Gastrocnemius medialis (tissue), 4 donors: ENCODE results near the gene ST6GALNAC3. TPM values are rescaled to one million over a fixed set of nuclear protein-coding genes. Genes with fewer than 3 reads are reported as not detected.

ENCODE experiments used
- ATAC-seq, 2 donors: fragments of 150-250 bp; one replicate each; pipeline ENCODE4 v1.9.1; 2016
- DNase-seq, 2 donors: peaks; one replicate each; pipeline ENCODE4 v3.0.0-alpha.2; 2019
- H3K27ac ChIP-seq, 4 donors: fragments of 200-600 bp; sonication (generic); 1 replicate in 1 of 4; 2 replicates in 3 of 4; pipeline ENCODE4 v1.5.1; 2016 to 2018; ENCODE audit warnings: mild to moderate bottlenecking in 2 of 4, moderate library complexity in 1 of 4
- H3K27me3 ChIP-seq, 3 donors: fragments of 200-600 bp; sonication (generic) in 2 of 3; 1 replicate in 1 of 3; 2 replicates in 2 of 3; pipeline versions ENCODE4 v1.5.1 to v1.6.0; 2016 to 2019; ENCODE audit warnings: mild to moderate bottlenecking in 1 of 3, moderate library complexity in 1 of 3
- H3K36me3 ChIP-seq, 2 donors: fragments of 200-600 bp; sonication (generic) in 1 of 2; one replicate each; pipeline ENCODE4 v1.5.1; 2017 to 2018
- H3K4me1 ChIP-seq, 2 donors: fragments of 200-600 bp; sonication (generic) in 1 of 2; one replicate each; pipeline ENCODE4 v1.5.1; 2016 to 2017; ENCODE audit warnings: mild to moderate bottlenecking in 2 of 2
- H3K4me3 ChIP-seq, 4 donors: fragments of 200-600 bp; sonication (generic) in 3 of 4; 1 replicate in 1 of 4; 2 replicates in 3 of 4; pipeline ENCODE4 v1.5.1; 2016 to 2019; ENCODE audit warnings: mild to moderate bottlenecking in 2 of 4
- H3K9me3 ChIP-seq, 3 donors: fragments of 200-600 bp; sonication (generic) in 2 of 3; 1 replicate in 1 of 3; 2 replicates in 2 of 3; pipeline ENCODE4 v1.5.1; 2016 to 2019
- POLR2A ChIP-seq, 2 donors: fragments of 450-650 bp; IDR thresholded peaks; one replicate each; pipeline ENCODE4 v1.6.1; 2017; ENCODE audit warnings: antibody characterized with exemption in 2 of 2, mild to moderate bottlenecking in 2 of 2, moderate library complexity in 2 of 2
- in situ Hi-C, 4 donors: fragments of 200-750 bp; cut with MboI; loops; one replicate each; pipeline versions ENCODE4 v1.15.0 to v1.8.0; 2017; ENCODE audit warnings: low sequenced_read_pairs in 4 of 4
- intact Hi-C: fragments of 100-400 bp; cut with DNase I; formaldehyde crosslinking; loops from one replicate; pipeline ENCODE4 v1.15.1; 2023; ENCODE audit warnings: low total_unique reads
- total RNA-seq, 4 donors: library from RNA; depleted of rRNA; stranded (reverse); fragments of >200 nt; gene quantifications; one replicate each; pipeline versions ENCODE4 v1.1.0 to v1.2.3, GENCODE V29; 2016
- TF ChIP-seq, protein P1 (sequence below), 5 experiments: fragments of 450-650 bp in 3 of 5; fragments of 200-600 bp in 2 of 5; sonication (generic) in 2 of 5; IDR thresholded peaks in 4 of 5; conservative IDR thresholded peaks in 1 of 5; 1 replicate in 4 of 5; 2 replicates in 1 of 5; pipeline ENCODE4 v1.5.1; 2016 to 2019; ENCODE audit warnings: antibody characterized with exemption in 5 of 5, mild to moderate bottlenecking in 3 of 5, moderate library complexity in 3 of 5

ST6GALNAC3 gene
- total RNA-seq, 4 donors from 2014 or later: 1.7 to 3.9 (median 2.8) TPM

DNA sequence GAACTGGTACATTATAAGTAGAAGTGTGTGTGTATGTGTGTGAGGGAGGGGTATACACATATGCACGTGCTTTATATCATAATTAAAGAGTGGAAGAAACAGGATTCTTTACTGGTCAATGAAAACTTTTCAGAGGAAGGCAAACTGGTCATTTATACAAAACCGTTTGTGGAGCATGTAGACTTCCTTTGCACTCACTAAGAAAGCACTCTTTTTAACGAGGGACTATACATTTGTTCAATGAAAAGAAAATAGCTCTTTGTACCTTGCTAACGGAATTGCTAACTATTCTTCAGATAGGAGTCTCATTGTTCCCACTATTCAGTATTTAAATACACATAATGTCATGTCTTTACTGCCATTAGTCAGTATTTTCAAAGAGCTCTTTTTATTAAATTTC is 219.3 kb downstream of the ST6GALNAC3 start:
- TF ChIP-seq, protein P1, sequence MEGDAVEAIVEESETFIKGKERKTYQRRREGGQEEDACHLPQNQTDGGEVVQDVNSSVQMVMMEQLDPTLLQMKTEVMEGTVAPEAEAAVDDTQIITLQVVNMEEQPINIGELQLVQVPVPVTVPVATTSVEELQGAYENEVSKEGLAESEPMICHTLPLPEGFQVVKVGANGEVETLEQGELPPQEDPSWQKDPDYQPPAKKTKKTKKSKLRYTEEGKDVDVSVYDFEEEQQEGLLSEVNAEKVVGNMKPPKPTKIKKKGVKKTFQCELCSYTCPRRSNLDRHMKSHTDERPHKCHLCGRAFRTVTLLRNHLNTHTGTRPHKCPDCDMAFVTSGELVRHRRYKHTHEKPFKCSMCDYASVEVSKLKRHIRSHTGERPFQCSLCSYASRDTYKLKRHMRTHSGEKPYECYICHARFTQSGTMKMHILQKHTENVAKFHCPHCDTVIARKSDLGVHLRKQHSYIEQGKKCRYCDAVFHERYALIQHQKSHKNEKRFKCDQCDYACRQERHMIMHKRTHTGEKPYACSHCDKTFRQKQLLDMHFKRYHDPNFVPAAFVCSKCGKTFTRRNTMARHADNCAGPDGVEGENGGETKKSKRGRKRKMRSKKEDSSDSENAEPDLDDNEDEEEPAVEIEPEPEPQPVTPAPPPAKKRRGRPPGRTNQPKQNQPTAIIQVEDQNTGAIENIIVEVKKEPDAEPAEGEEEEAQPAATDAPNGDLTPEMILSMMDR (IDR thresholded peaks at IDR 0.05 in 4 of 5, conservative IDR thresholded peaks at IDR 0.05 in 1 of 5): no peak
- TF ChIP-seq POLR2A (IDR thresholded peaks at IDR 0.05): no peak
- H3K4me3 ChIP-seq: no peak overlapping the region
- H3K4me1 ChIP-seq: no peaks in the 10 kb centered on the region
- ATAC-seq (no peak), DNase-seq (no peak)
- H3K9me3 ChIP-seq: no peaks in the 10 kb centered on the region
- no peaks in the 10 kb centered on the region for H3K36me3 ChIP-seq
- H3K27me3 ChIP-seq: no peaks in the 10 kb centered on the region
- in situ Hi-C loops: no loop called here
- intact Hi-C loops: no loop called here
- no peak overlapping the region for H3K27ac ChIP-seq

DNA sequence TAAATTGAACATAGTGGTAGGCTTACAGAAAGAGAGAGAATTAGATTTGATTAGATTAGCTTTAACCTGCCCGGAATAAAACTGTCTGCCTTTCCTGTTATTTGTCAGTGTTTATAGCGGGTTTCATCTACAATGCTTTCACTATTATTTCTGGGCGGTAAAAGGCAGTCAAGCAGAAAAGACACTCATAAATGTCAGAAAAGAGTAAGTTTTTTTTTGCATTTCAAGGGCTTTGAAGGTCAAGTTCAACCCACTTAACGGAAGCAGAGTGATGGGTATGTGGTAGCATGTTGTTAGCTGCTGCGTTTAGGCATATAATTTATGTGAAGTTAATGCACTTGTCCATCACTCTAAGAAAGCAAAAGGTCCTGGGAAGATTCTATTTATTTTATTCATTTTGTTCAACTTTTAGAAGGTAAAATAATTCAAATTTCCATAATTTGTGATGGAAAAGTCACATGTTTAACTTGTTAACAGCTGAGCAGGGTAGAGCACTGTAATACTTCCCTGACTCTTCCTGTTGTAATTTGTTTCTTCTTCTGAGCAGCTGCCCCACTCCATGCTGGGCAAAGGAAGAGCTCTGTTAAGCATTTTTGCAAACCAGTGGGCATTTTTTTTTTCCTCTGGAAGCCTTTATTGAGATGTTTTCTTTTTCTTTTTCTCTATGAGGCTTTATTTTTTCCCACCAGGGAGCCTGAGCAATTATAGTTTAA is 220.1 kb downstream of the ST6GALNAC3 start:
- ATAC-seq (no peak), DNase-seq (no peak)
- H3K9me3 ChIP-seq: no peaks in the 10 kb centered on the region
- in situ Hi-C loops: no loop called here
- no peaks in the 10 kb centered on the region for H3K4me1 ChIP-seq
- no peaks in the 10 kb centered on the region for H3K36me3 ChIP-seq
- intact Hi-C loops: no loop called here
- H3K4me3 ChIP-seq: no peak overlapping the region
- H3K27ac ChIP-seq: no peak overlapping the region
- H3K27me3 ChIP-seq: no peaks in the 10 kb centered on the region
- TF ChIP-seq POLR2A (IDR thresholded peaks at IDR 0.05): no peak
- TF ChIP-seq, protein P1 (IDR thresholded peaks at IDR 0.05 in 4 of 5, conservative IDR thresholded peaks at IDR 0.05 in 1 of 5): no peak

DNA sequence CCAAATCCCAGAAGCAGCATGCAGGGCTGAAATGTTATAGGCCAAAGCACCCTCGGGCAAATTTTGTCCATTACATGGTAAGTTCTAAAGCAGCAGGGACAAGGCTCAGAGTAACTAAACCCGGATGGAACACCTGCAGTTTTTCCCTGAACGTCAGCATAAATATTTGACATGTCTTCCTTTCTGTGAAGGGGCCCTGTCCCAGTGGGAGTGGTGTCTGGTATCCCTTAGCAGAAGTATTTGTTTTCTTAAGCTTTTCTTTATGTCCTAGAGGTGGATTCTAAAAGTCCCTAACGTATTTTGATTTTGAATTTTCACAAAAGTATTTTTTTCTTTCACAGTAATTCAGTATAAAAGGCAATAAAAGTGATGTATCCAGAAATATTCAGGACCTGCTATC is 223.9 kb downstream of the ST6GALNAC3 start:
- DNase-seq (no peak), ATAC-seq (no peak)
- Histone ChIP-seq H3K9me3 (no peaks in the 10 kb centered on the region), H3K4me3 (no peak overlapping the region), H3K27me3 (no peaks in the 10 kb centered on the region), H3K27ac (no peak overlapping the region), H3K36me3 (no peaks in the 10 kb centered on the region), H3K4me1 (no peaks in the 10 kb centered on the region)
- no peak for TF ChIP-seq POLR2A (IDR thresholded peaks at IDR 0.05)
- in situ Hi-C loops (no loop called here), intact Hi-C loops (no loop called here)

GRCh38 chr1:76299036-76299435 is 224.5 kb downstream of the ST6GALNAC3 start:
- no peak for DNase-seq
- Histone ChIP-seq H3K27me3 (no peaks in the 10 kb centered on the region), H3K27ac (no peak overlapping the region), H3K4me1 (no peaks in the 10 kb centered on the region), H3K9me3 (no peaks in the 10 kb centered on the region), H3K4me3 (no peak overlapping the region), H3K36me3 (no peaks in the 10 kb centered on the region)
- ATAC-seq: no peak
- intact Hi-C loops (no loop called here), in situ Hi-C loops (no loop called here)
- TF ChIP-seq, protein P1 (IDR thresholded peaks at IDR 0.05 in 4 of 5, conservative IDR thresholded peaks at IDR 0.05 in 1 of 5): no peak
- TF ChIP-seq POLR2A (IDR thresholded peaks at IDR 0.05): no peak

DNA sequence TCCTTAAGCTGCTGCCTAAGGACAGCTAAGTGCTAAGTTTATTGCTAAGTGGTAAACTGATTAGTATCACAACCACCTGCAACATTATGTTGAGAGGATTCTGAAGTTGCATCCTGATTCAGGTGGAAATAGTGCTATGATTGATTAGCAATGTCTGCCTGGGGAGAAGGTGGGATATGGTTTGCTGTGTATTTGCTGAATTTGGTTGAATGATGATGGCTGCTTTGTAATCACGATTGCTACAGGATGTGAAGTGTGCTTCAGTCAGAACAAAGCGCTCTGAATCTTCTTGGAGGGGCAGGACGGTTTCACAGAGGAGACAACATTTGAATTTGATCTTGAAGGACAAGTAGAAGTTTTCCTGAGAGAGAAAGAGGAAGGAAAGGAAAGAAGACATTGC is 226.0 kb downstream of the ST6GALNAC3 start:
- Histone ChIP-seq H3K27ac (no peak overlapping the region), H3K27me3 (no peaks in the 10 kb centered on the region), H3K4me1 (no peaks in the 10 kb centered on the region), H3K36me3 (no peaks in the 10 kb centered on the region), H3K9me3 (no peaks in the 10 kb centered on the region), H3K4me3 (no peak overlapping the region)
- DNase-seq: no peak
- TF ChIP-seq, protein P1 (IDR thresholded peaks at IDR 0.05 in 4 of 5, conservative IDR thresholded peaks at IDR 0.05 in 1 of 5): no peak
- no peak for TF ChIP-seq POLR2A (IDR thresholded peaks at IDR 0.05)
- no peak for ATAC-seq
- in situ Hi-C loops (no loop called here), intact Hi-C loops (no loop called here)
